Lower leg skin (tissue), 3 donors: Measurements from ENCODE around the gene TMTC2.

ENCODE experiments used
- CTCF ChIP-seq, 3 donors: fragments of 450-650 bp; IDR thresholded peaks; one replicate each; pipeline ENCODE4 v1.5.1; 2016; ENCODE audit warnings: antibody characterized with exemption in 3 of 3, mild to moderate bottlenecking in 3 of 3, moderate library complexity in 2 of 3
- POLR2A ChIP-seq, 2 donors: fragments of 450-650 bp; IDR thresholded peaks; one replicate each; pipeline ENCODE4 v1.6.1; 2016 to 2017; ENCODE audit warnings: antibody characterized with exemption in 2 of 2, mild to moderate bottlenecking in 1 of 2, moderate library complexity in 1 of 2

DNA sequence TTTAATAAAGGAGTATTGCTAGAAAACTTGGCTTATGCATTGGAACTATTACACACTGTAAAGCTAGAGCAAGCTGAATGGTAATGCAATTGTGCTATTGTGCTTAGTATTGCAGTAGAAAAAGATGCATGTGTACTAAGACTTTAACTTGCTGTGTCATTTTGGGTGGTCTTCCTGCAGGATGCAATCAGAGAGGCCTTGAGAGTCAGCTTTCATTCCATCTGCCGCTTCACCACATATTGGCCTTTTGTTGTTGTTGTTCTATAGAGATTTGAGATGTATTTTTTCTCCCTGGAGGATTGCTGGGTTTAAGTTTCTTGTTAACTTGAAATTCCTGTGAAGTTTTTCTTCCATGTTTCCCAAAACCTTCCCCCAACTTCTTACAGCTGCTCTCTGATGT lies 449.7 kb downstream of the TMTC2 start:
- TF ChIP-seq CTCF (IDR thresholded peaks at IDR 0.05), result no peak
- no peak for TF ChIP-seq POLR2A (IDR thresholded peaks at IDR 0.05)
